PC-9 (cell line): ENCODE results near the gene MGAT5. TPM values are rescaled to one million over a fixed set of nuclear protein-coding genes. Genes with fewer than 3 reads are reported as not detected.

Source experiments
- BruUV-seq: library from RNA; stranded (reverse); fragments of 400-500 nt; replicated peaks from 2 replicates; lab custom pipeline; 2021; lab: Mats Ljungman, UMichigan
- CTCF ChIA-PET: fragments of 300-600 bp; sonication (Branson Sonifier 250); formaldehyde crosslinking; loops from one replicate; lab custom pipeline; 2022; ENCODE audit warnings: antibody characterized with exemption; lab: Charles Lee
- POLR2A ChIA-PET: fragments of 300-600 bp; sonication (Branson Sonifier 250); formaldehyde crosslinking; loops from one replicate; lab custom pipeline; 2022; ENCODE audit warnings: antibody characterized with exemption; ENCODE audit not compliant: unreplicated experiment; lab: Charles Lee
- DNase-seq, 2 experiments: peaks; one replicate each; pipeline versions ENCODE4 v3.0.0 to v3.0.0-alpha.2; 2015 to 2022; ENCODE audit warnings: mixed read lengths in 1 of 2
- H2AFZ ChIP-seq: fragments of 200-600 bp; sonication (generic); 2 replicates; pipeline ENCODE4 v1.8.1; 2017; ENCODE audit warnings: antibody characterized with exemption
- H3F3A ChIP-seq: fragments of 200-600 bp; sonication (generic); 2 replicates; pipeline ENCODE4 v1.8.1; 2017; ENCODE audit warnings: antibody characterized with exemption, mild to moderate bottlenecking, low read depth; ENCODE audit not compliant: insufficient read depth
- H3K27ac ChIP-seq: fragments of 200-600 bp; sonication (generic); 2 replicates; pipeline ENCODE4 v1.6.1; 2016; ENCODE audit warnings: mixed run types
- H3K27me3 ChIP-seq: fragments of 200-600 bp; sonication (generic); 2 replicates; pipeline ENCODE4 v1.6.1; 2016; ENCODE audit warnings: low read depth, mixed run types; ENCODE audit not compliant: insufficient read depth
- H3K36me3 ChIP-seq: fragments of 200-600 bp; sonication (generic); 2 replicates; pipeline ENCODE4 v1.6.1; 2016; ENCODE audit warnings: low read depth, mixed run types
- H3K4me1 ChIP-seq: fragments of 200-600 bp; sonication (generic); replicated peaks from 2 replicates; pipeline ENCODE4 v1.6.1; 2016; ENCODE audit warnings: mixed run types; ENCODE audit not compliant: insufficient read depth
- H3K4me2 ChIP-seq: fragments of 200-600 bp; sonication (generic); 2 replicates; pipeline ENCODE4 v1.6.1; 2017; ENCODE audit warnings: mixed run types
- H3K4me3 ChIP-seq: fragments of 200-600 bp; sonication (generic); 2 replicates; pipeline ENCODE4 v1.6.1; 2016; ENCODE audit warnings: mixed run types
- H3K79me2 ChIP-seq: fragments of 200-600 bp; sonication (generic); 2 replicates; pipeline ENCODE4 v1.6.1; 2017; ENCODE audit warnings: low read depth, mixed run types
- H3K9me2 ChIP-seq: fragments of 200-600 bp; sonication (generic); 2 replicates; pipeline ENCODE4 v1.8.1; 2017; ENCODE audit warnings: mild to moderate bottlenecking; ENCODE audit not compliant: insufficient read depth
- H3K9me3 ChIP-seq: fragments of 200-600 bp; sonication (generic); 2 replicates; pipeline ENCODE4 v1.8.1; 2016; ENCODE audit warnings: low read depth; ENCODE audit not compliant: insufficient read depth
- H4K20me1 ChIP-seq: fragments of 200-600 bp; sonication (generic); 2 replicates; pipeline ENCODE4 v1.8.1; 2017; ENCODE audit not compliant: insufficient read depth
- CTCF ChIP-seq: fragments of 200-600 bp; sonication (generic); conservative IDR thresholded peaks from 2 replicates; pipeline ENCODE4 v1.6.1; 2017; ENCODE audit warnings: mixed run types, antibody characterized with exemption, mild to moderate bottlenecking, moderate library complexity
- EZH2 ChIP-seq: fragments of 200-600 bp; sonication (generic); IDR thresholded peaks from 2 replicates; pipeline ENCODE4 v1.8.0; 2017; ENCODE audit warnings: antibody characterized with exemption, low read depth
- intact Hi-C: fragments of 100-400 bp; cut with micrococcal nuclease; formaldehyde crosslinking; loops from one replicate; pipeline ENCODE4 v1.10.0; 2022; ENCODE audit not compliant: unreplicated experiment
- total RNA-seq: library from RNA; stranded (reverse); gene quantifications from 2 replicates; pipeline ENCODE4 v1.2.3, GENCODE V29; 2021

Gene MGAT5
- total RNA-seq, 1 experiment from 2014 or later, result 33.5 TPM

GRCh38 chr2:134334542-134335353, 80.9 kb downstream of the MGAT5 start:
- POLR2A ChIA-PET, result no interaction called here
- CTCF ChIA-PET, result no interaction called here
- Histone ChIP-seq H3K27me3 (no peaks in the 10 kb centered on the region), H3F3A (no peaks in the 10 kb centered on the region), H3K9me3 (no peaks in the 10 kb centered on the region), H3K4me1 (no peaks in the 10 kb centered on the region), H3K79me2 (no peaks in the 10 kb centered on the region), H3K4me2 (no peak overlapping the region), H3K9me2 (no peaks in the 10 kb centered on the region), H3K27ac (no peak overlapping the region), H3K4me3 (no peak overlapping the region), H2AFZ (no peak overlapping the region), H4K20me1 (no peaks in the 10 kb centered on the region), H3K36me3 (no peaks in the 10 kb centered on the region)
- no TSS peak for BruUV-seq
- DNase-seq, result no peak
- no peak for TF ChIP-seq CTCF
- intact Hi-C loops, result no loop called here

DNA sequence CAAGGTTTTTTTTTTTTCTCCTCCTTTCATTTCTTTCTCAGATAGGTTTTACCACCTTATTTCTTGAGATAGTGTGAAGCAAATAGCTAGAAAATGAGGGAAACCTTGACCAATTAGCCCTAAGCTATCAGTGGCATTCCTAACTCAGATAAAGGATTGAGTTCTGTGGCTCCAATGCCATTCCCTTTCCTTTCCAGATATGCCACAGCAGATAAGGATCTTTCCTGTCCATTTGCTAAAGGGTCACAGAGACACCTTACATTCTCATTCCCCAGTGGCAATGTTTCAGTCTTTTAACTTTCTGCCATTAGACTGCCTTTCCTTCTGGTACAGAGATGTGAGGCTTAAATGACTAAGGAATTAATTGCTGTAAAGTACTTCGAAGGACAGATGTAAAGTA, 81.7 kb downstream of the MGAT5 start:
- Histone ChIP-seq H3F3A (no peaks in the 10 kb centered on the region), H3K9me3 (no peaks in the 10 kb centered on the region), H3K4me3 (no peak overlapping the region), H3K4me2 (no peak overlapping the region), H3K79me2 (no peaks in the 10 kb centered on the region), H3K27ac (no peak overlapping the region), H2AFZ (no peak overlapping the region), H3K27me3 (no peaks in the 10 kb centered on the region), H3K36me3 (no peaks in the 10 kb centered on the region), H3K4me1 (no peaks in the 10 kb centered on the region), H4K20me1 (no peaks in the 10 kb centered on the region), H3K9me2 (no peaks in the 10 kb centered on the region)
- TF ChIP-seq CTCF (no peak), EZH2 (no peak)
- intact Hi-C loops, result no loop called here
- ChIA-PET POLR2A (interaction anchor here (0.7 kb wide), 1 partner anchor 72 kb away, joined by 4 read pairs; no protein-coding TSS in a partner anchor), CTCF (no interaction called here)
- no peak for DNase-seq
- no TSS peak for BruUV-seq

- POLR2A ChIA-PET, result no interaction called here
- Histone ChIP-seq H3K4me3 (no peak overlapping the region), H3K36me3 (no peaks in the 10 kb centered on the region), H3K27me3 (no peaks in the 10 kb centered on the region), H3F3A (no peaks in the 10 kb centered on the region), H2AFZ (no peak overlapping the region), H3K4me2 (no peak overlapping the region), H3K79me2 (no peaks in the 10 kb centered on the region), H4K20me1 (no peaks in the 10 kb centered on the region), H3K9me3 (no peaks in the 10 kb centered on the region), H3K9me2 (no peaks in the 10 kb centered on the region), H3K27ac (no peak overlapping the region), H3K4me1 (no peaks in the 10 kb centered on the region)
- no TSS peak for BruUV-seq
- intact Hi-C loops, result no loop called here
- no peak for DNase-seq
- TF ChIP-seq EZH2, result no peak
- no peak for TF ChIP-seq CTCF
- CTCF ChIA-PET, result interaction anchor here (0.6 kb wide), 1 partner anchor 354 kb away, joined by 3 read pairs; no protein-coding TSS in a partner anchor
Measured at GRCh38 chr2:134336352-134336751, 82.5 kb downstream of the MGAT5 start.
